ENCODE data around the gene AGAP5. TPM values are rescaled to one million over a fixed set of nuclear protein-coding genes. Genes with fewer than 3 reads are reported as not detected.
"Not testable (repeated sequence)": the region's sequence is repeated elsewhere in the genome, so short reads cannot be mapped to it uniquely, and the experiment has no call there.

AGAP5 gene
- 1.6 TPM for polyA plus RNA-seq (2013, experiment 1 of 2)
- 1.1 TPM for polyA plus RNA-seq (2013, experiment 2 of 2)

- not testable (repeated sequence) for H3K27me3 ChIP-seq (ENCODE audit: insufficient read depth, low read length, poor library complexity); H3K4me3 ChIP-seq (ENCODE audit: low read length); H3K79me2 ChIP-seq (ENCODE audit: control insufficient read depth, insufficient read depth, low read length); H3K79me1 ChIP-seq (ENCODE audit: low read length); H2BK15ac ChIP-seq (replicated peaks; ENCODE audit: low read depth); H4K5ac ChIP-seq (ENCODE audit: low read length); H2BK5ac ChIP-seq (ENCODE audit: low read length); DNase-seq; H4K8ac ChIP-seq (ENCODE audit: low read depth, low read length); H3K36me3 ChIP-seq (ENCODE audit: control insufficient read depth, insufficient read depth, low read length); H3K9ac ChIP-seq (ENCODE audit: low read length); H3K4ac ChIP-seq (ENCODE audit: low read depth, low read length); H3K4me2 ChIP-seq (ENCODE audit: low read length); H2AK5ac ChIP-seq (ENCODE audit: low read length); H2BK120ac ChIP-seq (ENCODE audit: low read depth, low read length); H3K27ac ChIP-seq (ENCODE audit: low read depth, low read length); H3K18ac ChIP-seq (ENCODE audit: low read length); H3K56ac ChIP-seq (ENCODE audit: low read length); H3K23ac ChIP-seq (ENCODE audit: low read length); H3K4me1 ChIP-seq (ENCODE audit: control insufficient read depth, low read depth, low read length)
- WGBS (ENCODE audit: extremely low coverage, insufficient coverage, low lambda C conversion rate), result no CpG with 5 or more reads among the region's 16 CpGs
Observed at GRCh38 chr10:73697675-73698159, at the start of gene AGAP5. Gene AGAP5, minus strand, starts transcription at chr10:73698109. Its CDS starts 354 bp downstream, at chr10:73697755.

- Histone ChIP-seq H3K27me3 (ENCODE audit: insufficient read depth, low read length, poor library complexity) (no peaks in the 10 kb centered on the region), H4K8ac (ENCODE audit: low read depth, low read length) (no peak overlapping the region), H3K4me1 (ENCODE audit: control insufficient read depth, low read depth, low read length) (peaks cover 11% of the 10 kb centered on the region), H3K9ac (ENCODE audit: low read length) (no peak overlapping the region), H3K23ac (ENCODE audit: low read length) (no peak overlapping the region), H3K4me2 (ENCODE audit: low read length) (no peak overlapping the region), H3K56ac (ENCODE audit: low read length) (no peak overlapping the region), H3K79me2 (ENCODE audit: control insufficient read depth, insufficient read depth, low read length) (peaks cover 6% of the 10 kb centered on the region), H3K18ac (ENCODE audit: low read length) (no peak overlapping the region), H3K27ac (ENCODE audit: low read depth, low read length) (no peak overlapping the region), H3K4ac (ENCODE audit: low read depth, low read length) (no peak overlapping the region), H3K36me3 (ENCODE audit: control insufficient read depth, insufficient read depth, low read length) (peaks cover 6% of the 10 kb centered on the region), H3K4me3 (ENCODE audit: low read length) (no peak overlapping the region), H2BK5ac (ENCODE audit: low read length) (no peak overlapping the region), H2AK5ac (ENCODE audit: low read length) (no peak overlapping the region), H2BK120ac (ENCODE audit: low read depth, low read length) (no peak overlapping the region), H2BK15ac (replicated peaks; ENCODE audit: low read depth) (no peak overlapping the region), H3K79me1 (ENCODE audit: low read length) (peaks cover 15% of the 10 kb centered on the region), H4K5ac (ENCODE audit: low read length) (no peak overlapping the region)
- DNase-seq, result no peak
- no CpG with 5 or more reads among the region's 2 CpGs for WGBS (ENCODE audit: extremely low coverage, insufficient coverage, low lambda C conversion rate)
Observed at GRCh38 chr10:73746721-73747120, 48.8 kb upstream of the AGAP5 start.

GRCh38 chr10:73744664-73744975 is 46.7 kb upstream of the AGAP5 start:
- H3K4me2 ChIP-seq (ENCODE audit: low read length), result peak overlapping the region; percentile 91
- H3K27ac ChIP-seq (ENCODE audit: low read depth, low read length), result peak overlapping the region; percentile 88
- no peak overlapping the region for H3K23ac ChIP-seq (ENCODE audit: low read length)
- peaks cover 3% of the 10 kb centered on the region for H3K36me3 ChIP-seq (ENCODE audit: control insufficient read depth, insufficient read depth, low read length)
- H2AK5ac ChIP-seq (ENCODE audit: low read length), result no peak overlapping the region
- H3K9ac ChIP-seq (ENCODE audit: low read length), result peak overlapping the region; percentile 74
- peaks cover 10% of the 10 kb centered on the region for H3K79me1 ChIP-seq (ENCODE audit: low read length)
- H2BK120ac ChIP-seq (ENCODE audit: low read depth, low read length), result no peak overlapping the region
- peak overlapping the region; percentile 80 for H3K56ac ChIP-seq (ENCODE audit: low read length)
- H2BK5ac ChIP-seq (ENCODE audit: low read length), result no peak overlapping the region
- H2BK15ac ChIP-seq (replicated peaks; ENCODE audit: low read depth), result no peak overlapping the region
- H3K4ac ChIP-seq (ENCODE audit: low read depth, low read length), result no peak overlapping the region
- no peaks in the 10 kb centered on the region for H3K27me3 ChIP-seq (ENCODE audit: insufficient read depth, low read length, poor library complexity)
- peak overlapping the region; percentile 45 for H3K4me3 ChIP-seq (ENCODE audit: low read length)
- peaks cover 13% of the 10 kb centered on the region for H3K4me1 ChIP-seq (ENCODE audit: control insufficient read depth, low read depth, low read length)
- H3K79me2 ChIP-seq (ENCODE audit: control insufficient read depth, insufficient read depth, low read length), result peaks cover 5% of the 10 kb centered on the region
- peak; percentile 83 for DNase-seq
- H4K5ac ChIP-seq (ENCODE audit: low read length), result no peak overlapping the region
- no CpG with 5 or more reads among the region's 10 CpGs for WGBS (ENCODE audit: extremely low coverage, insufficient coverage, low lambda C conversion rate)
- H3K18ac ChIP-seq (ENCODE audit: low read length), result peak overlapping the region; percentile 81
- H4K8ac ChIP-seq (ENCODE audit: low read depth, low read length), result no peak overlapping the region

- H3K79me2 ChIP-seq (ENCODE audit: control insufficient read depth, insufficient read depth, low read length), result peaks cover 5% of the 10 kb centered on the region
- H2BK5ac ChIP-seq (ENCODE audit: low read length), result peak within 1 kb of the TSS; percentile 94
- H4K5ac ChIP-seq (ENCODE audit: low read length), result peak within 1 kb of the TSS; percentile 99
- H3K56ac ChIP-seq (ENCODE audit: low read length), result peak within 1 kb of the TSS; percentile 96
- H3K9ac ChIP-seq (ENCODE audit: low read length), result peak within 1 kb of the TSS; percentile 94
- peak within 1 kb of the TSS; percentile 91 for H3K23ac ChIP-seq (ENCODE audit: low read length)
- H2BK120ac ChIP-seq (ENCODE audit: low read depth, low read length), result no peak within 1 kb of the TSS
- H3K36me3 ChIP-seq (ENCODE audit: control insufficient read depth, insufficient read depth, low read length), result peaks cover 3% of the 10 kb centered on the region
- H3K4me3 ChIP-seq (ENCODE audit: low read length), result peak within 1 kb of the TSS; percentile 92
- WGBS (ENCODE audit: extremely low coverage, insufficient coverage, low lambda C conversion rate), result no CpG with 5 or more reads among the region's 36 CpGs
- peak within 1 kb of the TSS; percentile 81 for H3K18ac ChIP-seq (ENCODE audit: low read length)
- peaks cover 10% of the 10 kb centered on the region for H3K79me1 ChIP-seq (ENCODE audit: low read length)
- H3K4me2 ChIP-seq (ENCODE audit: low read length), result peak within 1 kb of the TSS; percentile 91
- H2AK5ac ChIP-seq (ENCODE audit: low read length), result peak within 1 kb of the TSS; percentile 56
- H2BK15ac ChIP-seq (replicated peaks; ENCODE audit: low read depth), result no peak within 1 kb of the TSS
- H4K8ac ChIP-seq (ENCODE audit: low read depth, low read length), result no peak within 1 kb of the TSS
- peak within 1 kb of the TSS; percentile 97 for H3K4ac ChIP-seq (ENCODE audit: low read depth, low read length)
- no peaks in the 10 kb centered on the region for H3K27me3 ChIP-seq (ENCODE audit: insufficient read depth, low read length, poor library complexity)
- peaks cover 13% of the 10 kb centered on the region for H3K4me1 ChIP-seq (ENCODE audit: control insufficient read depth, low read depth, low read length)
- peak within 1 kb of the TSS; percentile 88 for H3K27ac ChIP-seq (ENCODE audit: low read depth, low read length)
- DNase-seq, result peak; percentile 98
Observed at GRCh38 chr10:73743905-73744663, 46.2 kb upstream of the AGAP5 start, which contains the start of gene SEC24C. Gene SEC24C, plus strand, starts transcription at chr10:73744372. Its CDS starts 2,461 bp downstream, at chr10:73746833.

- H3K9ac ChIP-seq (ENCODE audit: low read length), result peak overlapping the region; percentile 94
- H3K36me3 ChIP-seq (ENCODE audit: control insufficient read depth, insufficient read depth, low read length), result peaks cover 3% of the 10 kb centered on the region
- H3K4ac ChIP-seq (ENCODE audit: low read depth, low read length), result peak overlapping the region; percentile 97
- peak overlapping the region; percentile 80 for H3K4me2 ChIP-seq (ENCODE audit: low read length)
- peak overlapping the region; percentile 96 for H3K56ac ChIP-seq (ENCODE audit: low read length)
- H3K79me2 ChIP-seq (ENCODE audit: control insufficient read depth, insufficient read depth, low read length), result peaks cover 5% of the 10 kb centered on the region
- peak overlapping the region; percentile 92 for H3K4me3 ChIP-seq (ENCODE audit: low read length)
- no peak overlapping the region for H2BK15ac ChIP-seq (replicated peaks; ENCODE audit: low read depth)
- no peak for DNase-seq
- H4K8ac ChIP-seq (ENCODE audit: low read depth, low read length), result no peak overlapping the region
- peak overlapping the region; percentile 56 for H2AK5ac ChIP-seq (ENCODE audit: low read length)
- H3K79me1 ChIP-seq (ENCODE audit: low read length), result peaks cover 10% of the 10 kb centered on the region
- peak overlapping the region; percentile 91 for H3K23ac ChIP-seq (ENCODE audit: low read length)
- H2BK120ac ChIP-seq (ENCODE audit: low read depth, low read length), result no peak overlapping the region
- peak overlapping the region; percentile 99 for H4K5ac ChIP-seq (ENCODE audit: low read length)
- peaks cover 13% of the 10 kb centered on the region for H3K4me1 ChIP-seq (ENCODE audit: control insufficient read depth, low read depth, low read length)
- peak overlapping the region; percentile 94 for H2BK5ac ChIP-seq (ENCODE audit: low read length)
- no peaks in the 10 kb centered on the region for H3K27me3 ChIP-seq (ENCODE audit: insufficient read depth, low read length, poor library complexity)
- no CpG with 5 or more reads among the region's 6 CpGs for WGBS (ENCODE audit: extremely low coverage, insufficient coverage, low lambda C conversion rate)
- peak overlapping the region; percentile 81 for H3K18ac ChIP-seq (ENCODE audit: low read length)
- peak overlapping the region; percentile 51 for H3K27ac ChIP-seq (ENCODE audit: low read depth, low read length)
Observed at GRCh38 chr10:73743327-73743904, 45.5 kb upstream of the AGAP5 start.
